Right lung (tissue), 5 donors: ENCODE data around the gene OR1E1. TPM values are rescaled to one million over a fixed set of nuclear protein-coding genes. Genes with fewer than 3 reads are reported as not detected.

Source experiments
- polyA plus RNA-seq, 5 donors: library from polyadenylated mRNA; unstranded; fragments of 120-200 nt; gene quantifications; one replicate each; pipeline versions ENCODE4 v1.2.1 to v1.2.3, GENCODE V29; 2013; ENCODE audit warnings: inconsistent platforms in 1 of 5, low replicate concordance in 1 of 5; ENCODE audit not compliant: insufficient read length in 5 of 5, insufficient read depth in 1 of 5

The OR1E1 gene
- polyA plus RNA-seq, 5 donors = 0.10 TPM; not detected in 4

Other genes with a start within 250 kb of the OR1E1 start
- gene OR1A2, start 200.9 kb downstream of the OR1E1 start, polyA plus RNA-seq = not detected
- under 1 TPM in 3 of 5 donors, not detected in 2; 0.07 to 0.12 (median 0.09) TPM for gene OR1A1, start 190.7 kb downstream of the OR1E1 start, polyA plus RNA-seq
- under 1 TPM in 1 of 5 donors, not detected in 4; 0.09 TPM for gene OR3A1, start 100.0 kb downstream of the OR1E1 start, polyA plus RNA-seq
- under 1 TPM in 4 of 5 donors, not detected in 1; 0.16 to 0.85 (median 0.35) TPM for gene OR3A2, start 12.1 kb downstream of the OR1E1 start, polyA plus RNA-seq
- under 1 TPM in 3 of 5 donors, not detected in 2; 0.06 to 0.15 (median 0.13) TPM for gene OR3A3, start 13.0 kb upstream of the OR1E1 start, polyA plus RNA-seq
- under 1 TPM in 1 of 5 donors, not detected in 4; 0.18 TPM for gene OR1E2, start 35.4 kb upstream of the OR1E1 start, polyA plus RNA-seq
- 1 to 10 TPM in 1 of 5 donors, under 1 TPM in 1, not detected in 3; 0.43 to 1.1 TPM for gene SPATA22, start 73.4 kb upstream of the OR1E1 start, polyA plus RNA-seq
- gene ASPA, start 77.6 kb upstream of the OR1E1 start, polyA plus RNA-seq = 10 to 100 TPM; 23.7 to 73.8 (median 65.8) TPM
- gene TRPV3, start 159.4 kb upstream of the OR1E1 start, polyA plus RNA-seq = 1 to 10 TPM; 1.3 to 4.0 (median 2.2) TPM
- 10 to 100 TPM in 2 of 5 donors, 1 to 10 TPM in 3; 7.6 to 10.7 (median 9.8) TPM for gene TRPV1, start 211.0 kb upstream of the OR1E1 start, polyA plus RNA-seq
- 10 to 100 TPM; 11.4 to 14.7 (median 13.3) TPM for gene SHPK, start 237.8 kb upstream of the OR1E1 start, polyA plus RNA-seq
- gene CTNS, start 238.3 kb upstream of the OR1E1 start, polyA plus RNA-seq = 10 to 100 TPM; 10.1 to 13.8 (median 12.1) TPM